Measurements from ENCODE around the gene RPAIN.

RPAIN gene

GRCh38 chr17:5480962-5481361 is 61.0 kb downstream of the RPAIN start:
- Histone ChIP-seq H4K20me1 (ENCODE audit: control insufficient read depth, insufficient read depth, low read depth, low read length) (peaks cover 4% of the 10 kb centered on the region; the same call in 1 of the 2 replicates), H3K4me2 (ENCODE audit: low read length) (no peak overlapping the region), H3K36me3 (ENCODE audit: control insufficient read depth, low read length) (peaks cover 86% of the 10 kb centered on the region), H3K79me2 (ENCODE audit: control insufficient read depth, low read length) (peaks cover 58% of the 10 kb centered on the region), H3F3A (ENCODE audit: control insufficient read depth, insufficient read depth) (no peaks in the 10 kb centered on the region), H3K4me3 (ENCODE audit: low read length) (no peak overlapping the region), H3K27me3 (ENCODE audit: control insufficient read depth, low read length) (no peaks in the 10 kb centered on the region), H3K9me3 (ENCODE audit: control insufficient read depth, insufficient read depth, low read length) (no peaks in the 10 kb centered on the region), H3K9me2 (replicated peaks; ENCODE audit: control insufficient read depth, low read length) (no peaks in the 10 kb centered on the region), H3K4me1 (ENCODE audit: control insufficient read depth, low read length) (peaks cover 16% of the 10 kb centered on the region), H3K27ac (ENCODE audit: low read depth, low read length) (no peak overlapping the region)
- TF ChIP-seq EZH2phosphoT487 (IDR thresholded peaks at IDR 0.05; ENCODE audit: borderline replicate concordance, low read length) (no peak), CTCF (IDR thresholded peaks at IDR 0.05; ENCODE audit: low read depth, low read length, poor library complexity, severe bottlenecking) (no peak)

GRCh38 chr17:5481451-5481850 is 61.5 kb downstream of the RPAIN start:
- H3F3A ChIP-seq (ENCODE audit: control insufficient read depth, insufficient read depth), result no peaks in the 10 kb centered on the region
- H4K20me1 ChIP-seq (ENCODE audit: control insufficient read depth, insufficient read depth, low read depth, low read length), result peaks cover 4% of the 10 kb centered on the region; the same call in 1 of the 2 replicates
- peaks cover 59% of the 10 kb centered on the region for H3K79me2 ChIP-seq (ENCODE audit: control insufficient read depth, low read length)
- no peak overlapping the region for H3K4me2 ChIP-seq (ENCODE audit: low read length)
- H3K4me1 ChIP-seq (ENCODE audit: control insufficient read depth, low read length), result peaks cover 16% of the 10 kb centered on the region
- H3K9me3 ChIP-seq (ENCODE audit: control insufficient read depth, insufficient read depth, low read length), result no peaks in the 10 kb centered on the region
- TF ChIP-seq EZH2phosphoT487 (IDR thresholded peaks at IDR 0.05; ENCODE audit: borderline replicate concordance, low read length) (no peak), CTCF (IDR thresholded peaks at IDR 0.05; ENCODE audit: low read depth, low read length, poor library complexity, severe bottlenecking) (no peak)
- no peak overlapping the region for H3K27ac ChIP-seq (ENCODE audit: low read depth, low read length)
- H3K36me3 ChIP-seq (ENCODE audit: control insufficient read depth, low read length), result peaks cover 82% of the 10 kb centered on the region
- no peaks in the 10 kb centered on the region for H3K9me2 ChIP-seq (replicated peaks; ENCODE audit: control insufficient read depth, low read length)
- H3K4me3 ChIP-seq (ENCODE audit: low read length), result no peak overlapping the region
- no peaks in the 10 kb centered on the region for H3K27me3 ChIP-seq (ENCODE audit: control insufficient read depth, low read length)
